GM04503 (cell line): Measurements from ENCODE around the gene MAP7D3.
"Not testable (repeated sequence)": the region's sequence is repeated elsewhere in the genome, so short reads cannot be mapped to it uniquely, and the experiment has no call there.

Experiments
- DNase-seq: peaks from one replicate; pipeline ENCODE4 v3.0.0-alpha.2; 2012; ENCODE audit warnings: low read depth

The MAP7D3 gene

GRCh38 chrX:136251041-136251991, at the start of gene MAP7D3:
Gene MAP7D3, minus strand, starts transcription at chrX:136251400. Its CDS starts 42 bp downstream, at chrX:136251358.
- no peak for DNase-seq

- DNase-seq: not testable (repeated sequence)
Observed at GRCh38 chrX:136300721-136301120, 49.5 kb upstream of the MAP7D3 start, which contains the start of gene ADGRG4. Gene ADGRG4, plus strand, starts transcription at chrX:136300963. Its CDS starts 7,815 bp downstream, at chrX:136308778.

DNA sequence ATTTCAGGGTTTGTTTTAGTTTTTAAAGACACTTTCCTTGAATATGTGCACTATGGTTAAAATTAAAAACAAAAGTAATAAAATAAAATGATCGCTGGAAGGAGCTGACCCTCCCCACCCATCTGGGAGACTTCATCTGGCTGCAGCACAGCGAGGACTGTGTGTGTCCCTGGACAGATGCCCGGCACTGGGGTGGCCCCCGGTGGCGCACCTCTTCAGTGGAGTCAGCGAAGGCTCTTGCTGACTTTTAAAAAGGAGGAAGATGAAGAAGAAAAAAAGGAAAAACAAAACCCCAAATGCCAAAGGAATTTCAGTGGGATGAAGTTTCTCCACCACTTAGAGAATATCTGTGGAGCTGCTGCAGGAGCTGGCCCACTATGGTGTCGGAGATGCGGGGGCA, 44.2 kb upstream of the MAP7D3 start:
- no peak for DNase-seq

DNA sequence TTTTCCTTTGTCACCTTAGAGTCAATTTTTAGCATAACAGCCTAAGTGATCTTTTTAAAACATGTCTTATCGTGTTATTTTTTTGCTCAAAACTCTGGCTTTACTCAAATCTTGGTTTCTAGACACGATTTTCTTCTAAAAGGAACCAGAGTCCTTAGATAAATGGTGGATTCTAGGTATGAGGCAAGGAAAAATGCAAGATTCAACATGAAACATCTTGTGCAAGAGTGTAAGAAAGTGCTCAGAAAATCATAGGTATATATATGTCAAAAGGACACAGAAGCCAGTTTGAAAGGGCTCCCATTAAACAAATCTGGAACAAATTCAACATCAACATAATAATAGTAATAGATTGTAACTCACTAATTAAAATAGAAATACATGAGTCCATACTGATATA, 41.5 kb upstream of the MAP7D3 start:
- DNase-seq: no peak

GRCh38 chrX:136291824-136292223, 40.6 kb upstream of the MAP7D3 start:
- DNase-seq: no peak

GRCh38 chrX:136286375-136286774, 35.2 kb upstream of the MAP7D3 start:
- not testable (repeated sequence) for DNase-seq

DNA sequence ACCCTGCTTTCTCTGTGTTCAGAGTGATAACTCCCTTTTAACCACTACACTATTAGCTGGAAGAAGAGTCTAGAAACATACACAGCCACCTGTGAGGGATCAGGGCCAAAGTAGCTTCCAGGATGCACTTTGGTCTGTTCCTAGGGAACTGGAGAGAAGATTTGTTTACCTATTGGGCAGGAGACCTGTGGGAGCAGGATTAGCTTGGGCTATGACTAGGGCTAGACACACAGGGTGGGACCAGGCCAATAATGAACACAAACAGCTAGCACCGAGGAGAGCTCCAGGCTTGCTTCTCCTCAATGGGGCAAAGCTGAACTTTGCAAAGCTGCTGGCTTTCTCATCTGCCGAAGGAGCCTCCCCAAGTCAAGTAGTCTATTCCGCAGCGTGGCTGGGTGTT, 24.4 kb upstream of the MAP7D3 start:
- DNase-seq: no peak

DNA sequence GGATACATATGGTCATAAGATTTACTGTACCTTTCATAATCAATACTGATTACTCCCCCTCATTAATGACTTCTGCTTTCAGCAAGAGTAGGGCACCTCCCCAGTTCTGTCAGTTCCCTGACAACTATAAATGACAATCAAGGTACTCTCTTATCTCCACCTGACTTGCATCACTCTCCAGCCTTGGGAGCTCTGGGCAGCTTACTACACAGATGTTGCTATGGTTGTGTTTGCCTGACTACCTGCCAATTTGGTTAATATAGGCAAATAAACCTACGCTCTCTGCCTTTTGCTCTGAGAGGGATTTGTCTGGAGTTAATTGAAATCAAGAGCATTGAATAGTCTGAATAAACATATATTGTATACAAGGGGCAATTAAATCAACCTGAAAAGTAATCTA, 22.8 kb upstream of the MAP7D3 start:
- no peak for DNase-seq

GRCh38 chrX:136272325-136272724, 21.1 kb upstream of the MAP7D3 start:
- DNase-seq: no peak

DNA sequence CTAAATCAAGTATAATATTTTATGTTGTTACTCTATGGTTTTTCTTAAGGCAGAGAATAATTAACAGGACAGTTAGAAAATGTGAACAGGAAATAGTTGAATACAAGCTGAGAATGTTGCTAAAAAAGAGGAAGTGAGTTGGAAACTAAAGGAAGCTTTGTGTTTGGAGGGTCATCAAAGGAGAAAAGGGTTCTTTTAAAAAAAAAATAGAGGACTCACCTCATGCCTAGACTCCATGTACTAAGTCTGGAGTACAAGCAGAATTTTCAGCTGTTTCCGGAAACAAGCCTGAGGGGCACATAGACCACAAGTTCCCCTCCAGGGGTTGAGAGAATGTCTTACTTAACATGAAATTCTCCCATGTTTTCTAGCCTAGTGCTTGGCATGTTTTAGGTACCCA, 20.1 kb upstream of the MAP7D3 start:
- DNase-seq: no peak

DNA sequence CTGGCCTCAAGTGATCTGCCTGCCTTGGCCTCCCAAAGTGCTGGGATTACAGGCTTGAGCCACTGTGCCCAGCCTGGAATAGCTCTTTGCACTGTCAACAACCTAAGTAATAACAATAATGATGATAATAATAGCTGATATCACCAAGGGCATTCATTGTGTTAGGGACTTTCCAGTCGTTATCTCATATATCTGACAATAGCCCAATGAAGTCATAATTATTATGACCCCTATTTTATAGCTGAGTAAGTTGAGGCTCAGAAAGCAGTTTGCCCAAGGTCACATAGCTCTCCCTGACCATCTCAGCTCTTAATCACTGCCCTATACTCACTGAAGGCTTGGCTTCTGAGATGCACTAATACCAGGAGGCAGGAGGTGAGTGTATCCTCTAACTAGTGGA, 18.7 kb upstream of the MAP7D3 start:
- DNase-seq: no peak

- DNase-seq: no peak
Observed at GRCh38 chrX:136268051-136269048, 17.1 kb upstream of the MAP7D3 start.

DNA sequence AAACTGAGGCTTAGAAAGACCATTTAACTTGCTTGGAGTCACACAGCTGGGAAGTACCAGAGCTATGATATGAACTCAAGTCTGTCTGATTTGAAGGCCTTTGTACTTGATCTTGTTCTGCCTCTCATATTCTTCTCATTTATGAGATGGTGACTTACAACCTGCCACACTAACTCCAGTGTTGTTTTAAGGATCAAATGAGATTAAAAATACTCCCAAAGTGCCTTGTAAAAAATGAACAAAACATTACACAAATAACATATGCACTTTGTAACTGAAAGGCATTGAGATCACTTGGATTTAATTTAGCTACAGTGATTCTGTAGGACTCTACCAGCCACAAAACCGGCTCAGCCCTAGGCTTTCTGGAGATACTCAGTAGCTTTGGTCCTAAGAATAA, 15.6 kb upstream of the MAP7D3 start:
- no peak for DNase-seq

GRCh38 chrX:136262812-136263315, 11.7 kb upstream of the MAP7D3 start:
- DNase-seq: no peak

GRCh38 chrX:136262243-136262642, 11.0 kb upstream of the MAP7D3 start:
- DNase-seq: no peak

- no peak for DNase-seq
Observed at GRCh38 chrX:136261321-136261720, 10.1 kb upstream of the MAP7D3 start.

DNA sequence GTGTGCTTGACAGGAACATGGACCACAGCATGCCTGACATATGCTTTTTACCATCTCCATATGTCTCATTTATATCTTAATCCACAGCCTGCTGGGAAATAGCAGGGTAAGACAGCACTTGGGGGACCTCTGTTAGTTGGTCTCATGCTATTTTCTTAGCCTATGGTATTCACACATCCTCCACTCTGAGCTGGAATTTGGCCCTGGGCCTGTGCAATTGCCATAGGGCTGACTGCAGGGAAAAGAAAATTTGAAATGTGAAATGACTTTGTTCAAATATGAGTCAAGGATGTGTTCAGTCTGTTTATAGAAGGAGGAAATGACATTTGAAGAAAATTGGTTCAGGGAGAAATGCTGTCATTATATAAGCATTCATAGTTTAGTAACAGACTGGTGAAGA, 9.6 kb upstream of the MAP7D3 start:
- peak; percentile 51 for DNase-seq

GRCh38 chrX:136259543-136259942, 8.3 kb upstream of the MAP7D3 start:
- DNase-seq: no peak

- DNase-seq: no peak
Observed at GRCh38 chrX:136258951-136259350, 7.8 kb upstream of the MAP7D3 start.

DNA sequence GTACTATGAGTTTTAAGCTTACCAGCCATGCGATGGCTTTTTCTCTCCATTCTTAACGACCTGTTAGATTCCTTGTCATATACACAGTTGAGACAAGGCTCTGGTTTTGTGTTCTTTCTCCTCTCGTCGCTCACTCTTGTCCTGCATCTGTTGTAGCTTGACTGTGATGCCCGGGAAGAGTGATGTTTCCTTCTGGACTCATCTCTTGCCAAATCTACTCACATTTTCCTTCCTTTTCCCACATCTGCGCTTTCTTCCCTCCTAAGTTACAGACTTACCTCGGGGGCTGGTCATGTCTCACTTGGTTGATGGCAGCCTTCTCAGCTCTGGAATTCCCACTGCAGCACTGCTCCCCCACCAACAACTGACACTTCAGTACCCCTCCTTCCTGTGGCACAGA, 4.8 kb upstream of the MAP7D3 start:
- no peak for DNase-seq

DNA sequence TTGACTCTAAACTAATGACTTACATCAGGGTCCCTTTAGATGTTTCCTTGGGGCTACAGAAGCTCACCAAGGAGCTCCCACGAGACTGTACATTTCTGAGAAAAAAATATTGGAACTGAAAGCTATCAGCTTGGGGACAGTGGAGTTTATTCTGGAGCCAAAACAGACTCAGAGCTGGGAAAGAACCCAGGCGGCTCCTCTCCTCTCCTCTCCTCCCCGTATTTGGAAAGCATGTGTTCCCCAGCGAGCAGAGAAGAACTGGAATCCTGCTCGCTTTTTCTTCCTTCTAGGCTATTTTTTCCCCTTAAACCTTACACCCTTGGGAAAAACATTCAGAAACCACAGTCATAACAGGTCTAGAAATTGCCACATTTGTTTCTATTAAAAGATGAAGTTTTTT, 4.3 kb upstream of the MAP7D3 start:
- DNase-seq: no peak
